ENCODE measurements around the gene COG5. TPM values are rescaled to one million over a fixed set of nuclear protein-coding genes. Genes with fewer than 3 reads are reported as not detected.

Gene COG5
- total and polyA plus RNA-seq, 2 of the 8 experiments (the other 6 are each of a cell fraction or from before 2014, with no cell fraction given), result 10.5 to 28.1 TPM

GRCh38 chr7:107383203-107383602 is 180.5 kb downstream of the COG5 start (continued):
- TF ChIP-seq RXRA (IDR thresholded peaks at IDR 0.05; ENCODE audit: insufficient read depth, low read depth, low read length) (no peak), USF2 (IDR thresholded peaks at IDR 0.05; ENCODE audit: low read length) (no peak), GTF2F1 (IDR thresholded peaks at IDR 0.05; ENCODE audit: borderline replicate concordance, low read depth, low read length) (no peak)
